Stimulated activated CD4-positive, alpha-beta T cell treated with anti-CD3 and anti-CD28 coated beads, Interleukin-2, amount 100 ng/mL, for 4 hours (primary cell): Measurements from ENCODE around the gene FAM184A.

ENCODE experiments used
- DNase-seq: peaks from one replicate; pipeline ENCODE4 v3.0.0-alpha.2; 2020; ENCODE audit warnings: low read depth

FAM184A gene

GRCh38 chr6:118913161-118913560 lies 165.3 kb downstream of the FAM184A start:
- no peak for DNase-seq

DNA sequence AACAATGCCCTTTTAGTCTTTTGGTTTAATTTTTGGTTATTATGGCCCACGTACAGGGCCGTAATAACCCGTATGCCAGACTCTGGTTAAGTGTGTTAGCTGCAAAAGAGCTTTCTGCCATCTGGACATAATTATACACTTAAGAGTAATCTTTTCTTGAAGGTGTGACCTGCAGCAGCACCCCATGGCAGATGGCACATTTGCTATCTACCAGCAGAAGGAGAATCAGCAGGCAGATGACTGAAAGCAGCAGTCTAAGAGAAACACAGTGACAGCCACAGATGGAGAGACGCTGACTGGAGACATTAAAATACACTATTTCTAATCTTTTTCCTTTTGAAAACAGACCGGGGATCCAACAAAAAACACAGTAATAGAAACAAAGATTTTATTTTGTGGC lies 165.8 kb downstream of the FAM184A start:
- no peak for DNase-seq
